Left lung (tissue), 10 donors: ENCODE data around the gene CHCHD6. TPM values are rescaled to one million over a fixed set of nuclear protein-coding genes. Genes with fewer than 3 reads are reported as not detected.

Source experiments
- ATAC-seq: fragments of 200-7000 bp; cut with Tn5 transposase; one replicate; pipeline ENCODE4 v1.9.1; 2020; ENCODE audit warnings: moderate library complexity
- DNase-seq, 4 donors: peaks; one replicate each; pipeline ENCODE4 v3.0.0-alpha.2; 2013 to 2020
- H3K27ac ChIP-seq, 2 donors: fragments of 200-600 bp; sonication (generic) in 1 of 2; one replicate each; pipeline versions ENCODE4 v1.5.0 to v1.8.0; 2020 to 2021
- H3K27me3 ChIP-seq, 2 donors: fragments of 200-600 bp; sonication (generic) in 1 of 2; one replicate each; pipeline versions ENCODE4 v1.5.0 to v1.8.0; 2020 to 2021
- H3K36me3 ChIP-seq, 2 donors: fragments of 200-600 bp; sonication (generic) in 1 of 2; one replicate each; pipeline versions ENCODE4 v1.5.0 to v1.8.0; 2020 to 2021
- H3K4me1 ChIP-seq, 2 donors: fragments of 200-600 bp; one replicate each; pipeline ENCODE4 v1.8.0; 2021
- H3K4me3 ChIP-seq, 2 donors: fragments of 200-600 bp; sonication (generic) in 1 of 2; one replicate each; pipeline versions ENCODE4 v1.5.0 to v1.8.0; 2020 to 2021; ENCODE audit warnings: mild to moderate bottlenecking in 1 of 2
- H3K9me3 ChIP-seq, 2 donors: fragments of 200-600 bp; sonication (generic) in 1 of 2; one replicate each; pipeline versions ENCODE4 v1.5.0 to v1.8.0; 2020 to 2021
- CTCF ChIP-seq, 2 donors: fragments of 200-600 bp; sonication (generic) in 1 of 2; IDR thresholded peaks; one replicate each; pipeline versions ENCODE4 v1.5.0 to v1.8.0; 2021; ENCODE audit warnings: antibody characterized with exemption in 2 of 2
- intact Hi-C, 2 donors: fragments of 100-400 bp; cut with DNase I; formaldehyde crosslinking; loops; one replicate each; pipeline versions ENCODE4 v1.11.2 to v1.14.2; 2022
- polyA plus RNA-seq, 6 donors: library from polyadenylated mRNA; unstranded; fragments of 120-200 nt; gene quantifications; one replicate each; pipeline ENCODE4 v1.2.1, GENCODE V29; 2013; ENCODE audit not compliant: insufficient read length in 6 of 6
- total RNA-seq, 2 donors: library from RNA; stranded (reverse); fragmentation: NEBNext Ultra II Directional; extraction: Animal tissue kit (Norgen Biotek cat#: 25700); gene quantifications; one replicate each; pipeline ENCODE4 v1.2.1, GENCODE V29; 2021
- donor health status: DM: no; HTN: yes; CAD: no.
- donor health status: DM: no; HTN: no; CAD: no.

The CHCHD6 gene
- total and polyA plus RNA-seq, 8 donors, result 11.8 to 21.1 (median 18.4) TPM

- Histone ChIP-seq H3K27ac (no peak overlapping the region), H3K4me1 (no peaks in the 10 kb centered on the region), H3K9me3 (no peaks in the 10 kb centered on the region), H3K27me3 (no peaks in the 10 kb centered on the region), H3K36me3 (no peaks in the 10 kb centered on the region), H3K4me3 (no peak overlapping the region)
- no peak for TF ChIP-seq CTCF (IDR thresholded peaks at IDR 0.05)
- DNase-seq, result no peak
- no peak for ATAC-seq
- intact Hi-C loops, result no loop called here
These were observed 147.3 kb downstream of the CHCHD6 start for GRCh38 chr3:126851382-126851781.

GRCh38 chr3:126851934-126852333 lies 147.9 kb downstream of the CHCHD6 start:
- no peak for DNase-seq
- no peak for TF ChIP-seq CTCF (IDR thresholded peaks at IDR 0.05)

GRCh38 chr3:126852511-126852910 lies 148.5 kb downstream of the CHCHD6 start:
- intact Hi-C loops, result no loop called here
- H3K27me3 ChIP-seq, result no peaks in the 10 kb centered on the region
- DNase-seq (peak in 1 of 4 donors; percentile 7), ATAC-seq (no peak)
- H3K4me1 ChIP-seq, result no peaks in the 10 kb centered on the region
- H3K9me3 ChIP-seq, result no peaks in the 10 kb centered on the region
- H3K36me3 ChIP-seq, result no peaks in the 10 kb centered on the region
- TF ChIP-seq CTCF (IDR thresholded peaks at IDR 0.05), result no peak
- H3K4me3 ChIP-seq, result no peak overlapping the region
- H3K27ac ChIP-seq, result no peak overlapping the region

More at GRCh38 chr3:126851934-126852333, 147.9 kb downstream of the CHCHD6 start:
- intact Hi-C loops, result no loop called here
- H3K4me1 ChIP-seq, result no peaks in the 10 kb centered on the region
- no peak overlapping the region for H3K4me3 ChIP-seq
- H3K36me3 ChIP-seq, result no peaks in the 10 kb centered on the region
- no peak overlapping the region for H3K27ac ChIP-seq
- H3K27me3 ChIP-seq, result no peaks in the 10 kb centered on the region
- no peak for ATAC-seq
- no peaks in the 10 kb centered on the region for H3K9me3 ChIP-seq

GRCh38 chr3:126854666-126855065 lies 150.6 kb downstream of the CHCHD6 start:
- no peaks in the 10 kb centered on the region for H3K4me1 ChIP-seq
- intact Hi-C loops, result no loop called here
- no peaks in the 10 kb centered on the region for H3K27me3 ChIP-seq
- ATAC-seq (no peak), DNase-seq (peak in 1 of 4 donors; percentile 63)
- H3K36me3 ChIP-seq, result no peaks in the 10 kb centered on the region
- H3K27ac ChIP-seq, result no peak overlapping the region
- TF ChIP-seq CTCF (IDR thresholded peaks at IDR 0.05), result no peak
- no peaks in the 10 kb centered on the region for H3K9me3 ChIP-seq
- H3K4me3 ChIP-seq, result no peak overlapping the region

- no peak for ATAC-seq
- H3K27me3 ChIP-seq, result no peaks in the 10 kb centered on the region
- TF ChIP-seq CTCF (IDR thresholded peaks at IDR 0.05), result no peak
- DNase-seq, result no peak
- H3K4me1 ChIP-seq, result no peaks in the 10 kb centered on the region
- intact Hi-C loops, result no loop called here
- no peak overlapping the region for H3K4me3 ChIP-seq
- H3K9me3 ChIP-seq, result no peaks in the 10 kb centered on the region
- H3K36me3 ChIP-seq, result no peaks in the 10 kb centered on the region
- H3K27ac ChIP-seq, result no peak overlapping the region
These were observed 151.3 kb downstream of the CHCHD6 start for GRCh38 chr3:126855374-126855773.
